PC-9 (cell line): ENCODE data around the gene SOAT2. TPM values are rescaled to one million over a fixed set of nuclear protein-coding genes. Genes with fewer than 3 reads are reported as not detected.

ENCODE experiments used
- BruUV-seq: library from RNA; stranded (reverse); fragments of 400-500 nt; replicated peaks from 2 replicates; lab custom pipeline; 2021; lab: Mats Ljungman, UMichigan
- CTCF ChIA-PET: fragments of 300-600 bp; sonication (Branson Sonifier 250); formaldehyde crosslinking; loops from one replicate; lab custom pipeline; 2022; ENCODE audit warnings: antibody characterized with exemption; lab: Charles Lee
- POLR2A ChIA-PET: fragments of 300-600 bp; sonication (Branson Sonifier 250); formaldehyde crosslinking; loops from one replicate; lab custom pipeline; 2022; ENCODE audit warnings: antibody characterized with exemption; ENCODE audit not compliant: unreplicated experiment; lab: Charles Lee
- DNase-seq, 2 experiments: peaks; one replicate each; pipeline versions ENCODE4 v3.0.0 to v3.0.0-alpha.2; 2015 to 2022; ENCODE audit warnings: mixed read lengths in 1 of 2
- H2AFZ ChIP-seq: fragments of 200-600 bp; sonication (generic); 2 replicates; pipeline ENCODE4 v1.8.1; 2017; ENCODE audit warnings: antibody characterized with exemption
- H3F3A ChIP-seq: fragments of 200-600 bp; sonication (generic); 2 replicates; pipeline ENCODE4 v1.8.1; 2017; ENCODE audit warnings: antibody characterized with exemption, mild to moderate bottlenecking, low read depth; ENCODE audit not compliant: insufficient read depth
- H3K27ac ChIP-seq: fragments of 200-600 bp; sonication (generic); 2 replicates; pipeline ENCODE4 v1.6.1; 2016; ENCODE audit warnings: mixed run types
- H3K27me3 ChIP-seq: fragments of 200-600 bp; sonication (generic); 2 replicates; pipeline ENCODE4 v1.6.1; 2016; ENCODE audit warnings: low read depth, mixed run types; ENCODE audit not compliant: insufficient read depth
- H3K36me3 ChIP-seq: fragments of 200-600 bp; sonication (generic); 2 replicates; pipeline ENCODE4 v1.6.1; 2016; ENCODE audit warnings: low read depth, mixed run types
- H3K4me1 ChIP-seq: fragments of 200-600 bp; sonication (generic); replicated peaks from 2 replicates; pipeline ENCODE4 v1.6.1; 2016; ENCODE audit warnings: mixed run types; ENCODE audit not compliant: insufficient read depth
- H3K4me2 ChIP-seq: fragments of 200-600 bp; sonication (generic); 2 replicates; pipeline ENCODE4 v1.6.1; 2017; ENCODE audit warnings: mixed run types
- H3K4me3 ChIP-seq: fragments of 200-600 bp; sonication (generic); 2 replicates; pipeline ENCODE4 v1.6.1; 2016; ENCODE audit warnings: mixed run types
- H3K79me2 ChIP-seq: fragments of 200-600 bp; sonication (generic); 2 replicates; pipeline ENCODE4 v1.6.1; 2017; ENCODE audit warnings: low read depth, mixed run types
- H3K9me2 ChIP-seq: fragments of 200-600 bp; sonication (generic); 2 replicates; pipeline ENCODE4 v1.8.1; 2017; ENCODE audit warnings: mild to moderate bottlenecking; ENCODE audit not compliant: insufficient read depth
- H3K9me3 ChIP-seq: fragments of 200-600 bp; sonication (generic); 2 replicates; pipeline ENCODE4 v1.8.1; 2016; ENCODE audit warnings: low read depth; ENCODE audit not compliant: insufficient read depth
- H4K20me1 ChIP-seq: fragments of 200-600 bp; sonication (generic); 2 replicates; pipeline ENCODE4 v1.8.1; 2017; ENCODE audit not compliant: insufficient read depth
- CTCF ChIP-seq: fragments of 200-600 bp; sonication (generic); conservative IDR thresholded peaks from 2 replicates; pipeline ENCODE4 v1.6.1; 2017; ENCODE audit warnings: mixed run types, antibody characterized with exemption, mild to moderate bottlenecking, moderate library complexity
- EZH2 ChIP-seq: fragments of 200-600 bp; sonication (generic); IDR thresholded peaks from 2 replicates; pipeline ENCODE4 v1.8.0; 2017; ENCODE audit warnings: antibody characterized with exemption, low read depth
- intact Hi-C: fragments of 100-400 bp; cut with micrococcal nuclease; formaldehyde crosslinking; loops from one replicate; pipeline ENCODE4 v1.10.0; 2022; ENCODE audit not compliant: unreplicated experiment
- total RNA-seq: library from RNA; stranded (reverse); gene quantifications from 2 replicates; pipeline ENCODE4 v1.2.3, GENCODE V29; 2021

SOAT2 gene
- total RNA-seq, 1 experiment from 2014 or later = 0.79 TPM

GRCh38 chr12:53055471-53056266 lies 47.6 kb upstream of the SOAT2 start:
- ChIA-PET POLR2A (no interaction called here), CTCF (interaction anchor here (0.5 to 1.0 kb wide), 3 partner anchors 9 to 289 kb away, joined by 3 to 11 read pairs (median 4); partner anchors contain the start of gene PFDN5)
- no peaks in the 10 kb centered on the region for H3K9me3 ChIP-seq
- H3K79me2 ChIP-seq = peaks cover 12% of the 10 kb centered on the region
- peaks cover 21% of the 10 kb centered on the region; the same call in 1 of the 2 replicates for H3F3A ChIP-seq
- no peaks in the 10 kb centered on the region for H3K9me2 ChIP-seq
- no peaks in the 10 kb centered on the region for H3K36me3 ChIP-seq
- H3K27me3 ChIP-seq = no peaks in the 10 kb centered on the region
- H3K4me3 ChIP-seq = no peak overlapping the region
- H3K4me1 ChIP-seq = peaks cover 19% of the 10 kb centered on the region
- BruUV-seq = no TSS peak
- no peak overlapping the region for H3K4me2 ChIP-seq
- no peak overlapping the region for H2AFZ ChIP-seq
- H3K27ac ChIP-seq = no peak overlapping the region
- peaks cover 7% of the 10 kb centered on the region; the same call in 1 of the 2 replicates for H4K20me1 ChIP-seq
- intact Hi-C loops = no loop called here
- DNase-seq = no peak
- TF ChIP-seq CTCF (no peak), EZH2 (no peak)

- POLR2A ChIA-PET = no interaction called here
Observed at GRCh38 chr12:53056296-53056695, 47.0 kb upstream of the SOAT2 start.

GRCh38 chr12:53056901-53057300 lies 46.4 kb upstream of the SOAT2 start:
- Histone ChIP-seq H3K27me3 (no peaks in the 10 kb centered on the region), H3K9me3 (no peaks in the 10 kb centered on the region), H2AFZ (no peak overlapping the region), H3K4me3 (no peak overlapping the region), H3K36me3 (no peaks in the 10 kb centered on the region), H3K9me2 (no peaks in the 10 kb centered on the region), H3K4me1 (peaks cover 28% of the 10 kb centered on the region), H3F3A (peaks cover 23% of the 10 kb centered on the region; the same call in 1 of the 2 replicates), H3K27ac (no peak overlapping the region), H4K20me1 (peaks cover under 1% of the 10 kb centered on the region; the same call in 1 of the 2 replicates), H3K4me2 (no peak overlapping the region), H3K79me2 (peaks cover 8% of the 10 kb centered on the region)
- CTCF ChIA-PET = interaction anchor here (1.0 kb wide), 1 partner anchor 288 kb away, joined by 4 read pairs; no protein-coding TSS in a partner anchor
- DNase-seq = no peak
- POLR2A ChIA-PET = no interaction called here
- no TSS peak for BruUV-seq
- no peak for TF ChIP-seq CTCF
- no peak for TF ChIP-seq EZH2
- intact Hi-C loops = no loop called here

More at GRCh38 chr12:53056296-53056695, 47.0 kb upstream of the SOAT2 start:
- Histone ChIP-seq H3K79me2 (peaks cover 12% of the 10 kb centered on the region), H3K27me3 (no peaks in the 10 kb centered on the region), H3K4me3 (no peak overlapping the region), H2AFZ (no peak overlapping the region), H3K27ac (no peak overlapping the region), H4K20me1 (peaks cover 5% of the 10 kb centered on the region; the same call in 1 of the 2 replicates), H3K9me2 (no peaks in the 10 kb centered on the region), H3K36me3 (no peaks in the 10 kb centered on the region), H3K4me1 (peaks cover 25% of the 10 kb centered on the region), H3K9me3 (no peaks in the 10 kb centered on the region), H3K4me2 (no peak overlapping the region), H3F3A (peaks cover 20% of the 10 kb centered on the region; the same call in 1 of the 2 replicates)
- DNase-seq = no peak
- intact Hi-C loops = no loop called here
- CTCF ChIA-PET = interaction anchor here (1.0 kb wide), 1 partner anchor 288 kb away, joined by 4 read pairs; no protein-coding TSS in a partner anchor
- no TSS peak for BruUV-seq
- TF ChIP-seq EZH2 (no peak), CTCF (no peak)
